Measurements from ENCODE around the gene PAPPA2.

DNA sequence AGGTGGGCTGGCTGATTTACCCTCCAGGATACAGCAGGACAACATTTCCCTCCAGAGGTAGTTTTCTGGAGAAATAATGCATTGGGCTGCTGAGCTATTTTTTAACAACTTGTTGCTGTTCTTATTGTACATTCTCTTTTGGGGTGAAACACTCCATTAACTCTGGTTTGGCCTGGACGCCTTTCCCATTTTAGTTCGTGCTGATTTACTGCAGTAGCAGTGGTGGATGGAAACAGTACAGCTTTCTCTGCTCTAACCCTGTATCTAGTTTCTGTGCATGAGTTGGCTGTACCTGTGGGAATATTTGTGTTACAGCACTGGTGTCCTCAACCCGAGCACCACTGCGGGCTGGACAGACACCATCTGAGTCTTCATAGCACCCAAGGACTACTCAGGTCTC lies 376.2 kb downstream of the PAPPA2 start:
- TF ChIP-seq, protein P1, sequence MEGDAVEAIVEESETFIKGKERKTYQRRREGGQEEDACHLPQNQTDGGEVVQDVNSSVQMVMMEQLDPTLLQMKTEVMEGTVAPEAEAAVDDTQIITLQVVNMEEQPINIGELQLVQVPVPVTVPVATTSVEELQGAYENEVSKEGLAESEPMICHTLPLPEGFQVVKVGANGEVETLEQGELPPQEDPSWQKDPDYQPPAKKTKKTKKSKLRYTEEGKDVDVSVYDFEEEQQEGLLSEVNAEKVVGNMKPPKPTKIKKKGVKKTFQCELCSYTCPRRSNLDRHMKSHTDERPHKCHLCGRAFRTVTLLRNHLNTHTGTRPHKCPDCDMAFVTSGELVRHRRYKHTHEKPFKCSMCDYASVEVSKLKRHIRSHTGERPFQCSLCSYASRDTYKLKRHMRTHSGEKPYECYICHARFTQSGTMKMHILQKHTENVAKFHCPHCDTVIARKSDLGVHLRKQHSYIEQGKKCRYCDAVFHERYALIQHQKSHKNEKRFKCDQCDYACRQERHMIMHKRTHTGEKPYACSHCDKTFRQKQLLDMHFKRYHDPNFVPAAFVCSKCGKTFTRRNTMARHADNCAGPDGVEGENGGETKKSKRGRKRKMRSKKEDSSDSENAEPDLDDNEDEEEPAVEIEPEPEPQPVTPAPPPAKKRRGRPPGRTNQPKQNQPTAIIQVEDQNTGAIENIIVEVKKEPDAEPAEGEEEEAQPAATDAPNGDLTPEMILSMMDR (IDR thresholded peaks at IDR 0.05), result no peak
- TF ChIP-seq POLR2A (IDR thresholded peaks at IDR 0.05), result no peak
